ENCODE results near the gene RIC8A. TPM values are rescaled to one million over a fixed set of nuclear protein-coding genes. Genes with fewer than 3 reads are reported as not detected.

Gene RIC8A
- total RNA-seq, 1 donor: 97.5 TPM

GRCh38 chr11:203945-204586, 3.4 kb upstream of the RIC8A start:
- no peak for DNase-seq (ENCODE audit: low read depth in 2 of 3, low spot score in 2 of 3)

- DNase-seq (ENCODE audit: low read depth in 2 of 3, low spot score in 2 of 3): no peak
Observed at GRCh38 chr11:204587-205109, 2.9 kb upstream of the RIC8A start.

GRCh38 chr11:205221-206001, 2.1 kb upstream of the RIC8A start:
- no peak for DNase-seq (ENCODE audit: low read depth in 2 of 3, low spot score in 2 of 3)

DNA sequence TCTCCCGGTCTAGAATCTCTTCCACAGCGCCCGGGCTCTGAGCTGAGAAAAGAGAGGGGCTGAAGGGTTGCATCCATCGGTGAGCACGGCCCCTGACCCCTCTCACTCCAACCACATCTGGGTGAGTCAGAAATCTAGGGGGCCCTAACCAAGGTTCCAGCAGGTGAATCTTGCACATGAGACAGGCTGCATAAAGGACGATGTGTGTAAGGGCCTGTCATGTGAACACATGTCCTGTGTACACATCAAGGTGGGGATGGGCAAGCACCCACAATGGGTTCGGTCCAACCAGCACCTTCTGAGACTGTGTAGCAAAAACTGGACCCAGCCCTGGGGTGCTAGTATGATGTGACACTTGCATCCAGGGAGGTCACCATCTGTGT, 1.5 kb upstream of the RIC8A start:
- DNase-seq (ENCODE audit: low read depth in 2 of 3, low spot score in 2 of 3): no peak

GRCh38 chr11:206526-207207, 841 bp upstream of the RIC8A start:
- no peak for DNase-seq (ENCODE audit: low read depth in 2 of 3, low spot score in 2 of 3)

DNA sequence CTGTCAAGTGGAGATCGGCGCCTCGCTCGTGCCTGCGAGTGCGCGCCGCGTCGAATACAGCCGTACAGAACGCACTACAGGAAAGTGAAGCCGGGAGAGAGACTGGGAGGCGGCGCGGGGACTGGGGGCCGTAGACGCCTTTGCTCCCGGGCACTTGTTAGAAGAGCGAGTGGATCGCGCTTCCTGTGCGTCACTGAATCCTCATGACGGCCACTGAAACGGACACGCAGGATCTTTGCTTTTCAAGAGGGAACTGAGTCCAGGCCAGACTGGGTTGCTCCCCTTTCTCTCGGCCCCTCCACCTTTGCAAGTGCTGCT, 314 bp downstream of the RIC8A start:
- DNase-seq (ENCODE audit: low read depth in 2 of 3, low spot score in 2 of 3): no peak

GRCh38 chr11:208181-208916, 841 bp downstream of the RIC8A start:
- peak; percentile 68 to 88 (median 82) for DNase-seq (ENCODE audit: low read depth in 2 of 3, low spot score in 2 of 3)

GRCh38 chr11:208917-209260, 1.4 kb downstream of the RIC8A start:
- DNase-seq (ENCODE audit: low read depth in 2 of 3, low spot score in 2 of 3): no peak

- no peak for DNase-seq (ENCODE audit: low read depth in 2 of 3, low spot score in 2 of 3)
Observed at GRCh38 chr11:209275-210121, 2.0 kb downstream of the RIC8A start.

GRCh38 chr11:210122-210802, 2.8 kb downstream of the RIC8A start:
- no peak for DNase-seq (ENCODE audit: low read depth in 2 of 3, low spot score in 2 of 3)

DNA sequence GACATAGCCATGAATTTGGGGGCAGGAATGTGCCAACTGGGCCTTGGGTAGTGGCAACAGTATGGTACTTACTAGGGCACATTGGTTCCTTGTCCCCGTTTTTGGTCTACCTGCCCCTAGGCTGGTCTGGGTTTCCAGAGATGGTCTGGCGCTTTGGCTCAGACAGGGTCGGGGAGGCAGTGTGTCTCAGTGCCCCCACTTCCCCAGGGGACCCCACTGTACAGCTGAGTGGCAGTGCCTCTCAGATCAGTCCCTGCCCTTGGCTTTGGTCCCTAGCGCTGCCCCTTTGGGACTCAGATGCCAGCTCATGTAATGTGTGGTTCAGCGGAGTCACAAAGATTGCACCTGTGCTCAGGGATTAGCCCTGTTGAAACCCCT, 3.3 kb downstream of the RIC8A start:
- no peak for DNase-seq (ENCODE audit: low read depth in 2 of 3, low spot score in 2 of 3)

GRCh38 chr11:211295-211694, 3.8 kb downstream of the RIC8A start:
- no peak for DNase-seq (ENCODE audit: low read depth in 2 of 3, low spot score in 2 of 3)

DNA sequence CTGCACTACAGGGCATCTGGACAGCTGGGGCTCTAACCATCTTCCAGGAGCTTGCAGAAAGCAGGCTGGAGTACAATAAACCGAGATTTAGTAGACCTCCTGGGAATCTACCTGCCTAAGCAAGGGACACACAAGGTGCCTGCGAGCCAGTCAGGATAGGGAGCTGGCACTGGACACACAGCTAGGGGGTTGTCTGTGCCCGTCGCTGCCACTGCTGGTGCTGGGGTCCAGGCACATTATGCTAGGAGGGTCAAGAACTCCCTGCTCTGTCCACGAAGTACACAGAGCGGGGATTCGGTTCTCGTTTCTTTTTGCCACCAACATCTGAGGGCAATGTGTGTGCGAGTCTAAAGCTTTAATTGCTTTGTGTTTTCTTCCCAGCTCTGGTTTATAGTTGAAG, 4.2 kb downstream of the RIC8A start:
- no peak for DNase-seq (ENCODE audit: low read depth in 2 of 3, low spot score in 2 of 3)

DNA sequence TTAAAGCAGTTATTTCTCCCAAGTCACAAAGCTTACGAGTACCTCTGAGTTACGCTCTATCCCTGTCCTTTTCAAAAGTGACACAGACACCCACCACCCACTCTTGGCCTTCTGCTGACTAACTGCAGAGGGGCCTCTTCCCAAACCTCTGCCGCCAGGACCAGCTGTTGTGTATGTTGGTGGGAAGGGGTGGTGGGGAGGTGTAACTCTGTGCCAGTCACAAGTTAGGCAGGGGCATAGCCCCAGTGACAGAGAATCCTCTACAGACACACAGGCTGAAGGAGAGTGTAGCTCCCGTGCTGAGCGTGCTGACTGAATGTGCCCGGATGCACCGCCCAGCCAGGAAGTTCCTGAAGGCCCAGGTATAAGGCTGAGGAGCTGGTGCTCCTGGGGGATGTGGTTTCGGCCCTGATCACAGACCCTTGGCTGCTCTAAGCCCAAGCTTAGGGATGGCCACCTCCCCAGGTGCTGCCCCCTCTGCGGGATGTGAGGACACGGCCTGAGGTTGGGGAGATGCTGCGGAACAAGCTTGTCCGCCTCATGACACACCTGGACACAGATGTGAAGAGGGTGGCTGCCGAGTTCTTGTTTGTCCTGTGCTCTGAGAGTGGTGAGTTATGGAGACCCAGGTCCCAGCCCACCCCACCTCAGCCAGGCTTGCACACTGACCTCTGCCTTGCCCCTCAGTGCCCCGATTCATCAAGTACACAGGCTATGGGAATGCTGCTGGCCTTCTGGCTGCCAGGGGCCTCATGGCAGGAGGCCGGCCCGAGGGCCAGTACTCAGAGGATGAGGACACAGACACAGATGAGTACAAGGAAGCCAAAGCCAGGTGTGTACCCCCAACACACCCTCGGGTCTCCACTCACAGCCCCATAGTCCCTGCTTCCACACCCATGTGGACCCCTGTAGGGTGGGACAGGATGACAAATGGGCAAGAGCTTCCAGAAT, 4.9 kb downstream of the RIC8A start:
- no peak for DNase-seq (ENCODE audit: low read depth in 2 of 3, low spot score in 2 of 3)

- no peak for DNase-seq (ENCODE audit: low read depth in 2 of 3, low spot score in 2 of 3)
Observed at GRCh38 chr11:213111-213510, 5.6 kb downstream of the RIC8A start.

- DNase-seq (ENCODE audit: low read depth in 2 of 3, low spot score in 2 of 3): no peak
Observed at GRCh38 chr11:214083-214482, 6.6 kb downstream of the RIC8A start.

- no peak for DNase-seq (ENCODE audit: low read depth in 2 of 3, low spot score in 2 of 3)
Observed at GRCh38 chr11:215581-216037, 8.1 kb downstream of the RIC8A start.

GRCh38 chr11:216081-216974, 8.8 kb downstream of the RIC8A start:
- no peak for DNase-seq (ENCODE audit: low read depth in 2 of 3, low spot score in 2 of 3)
